Fibroblast of peridontal ligament (primary cell): ENCODE measurements around the gene STARD10.
A peak's percentile ranks its signal among the peaks of the same experiment; 100 is the strongest.

Source experiments
- DNase-seq: peaks from one replicate; pipeline ENCODE4 v3.0.0-alpha.2; 2010; ENCODE audit errors: extremely low read depth

The STARD10 gene

GRCh38 chr11:72725724-72726028 lies 68.2 kb downstream of the STARD10 start:
- no peak for DNase-seq

GRCh38 chr11:72724851-72725723 lies 68.8 kb downstream of the STARD10 start:
- peak; percentile 88 for DNase-seq

- no peak for DNase-seq
Observed at GRCh38 chr11:72724021-72724551, 69.8 kb downstream of the STARD10 start.

GRCh38 chr11:72723508-72723907 lies 70.3 kb downstream of the STARD10 start:
- no peak for DNase-seq

- DNase-seq: peak; percentile 85
Observed at GRCh38 chr11:72722050-72722748, 71.6 kb downstream of the STARD10 start.

- no peak for DNase-seq
Observed at GRCh38 chr11:72721689-72722049, 72.2 kb downstream of the STARD10 start.

GRCh38 chr11:72721276-72721675 lies 72.6 kb downstream of the STARD10 start:
- DNase-seq: no peak

- DNase-seq: no peak
Observed at GRCh38 chr11:72720784-72721183, 73.1 kb downstream of the STARD10 start.

GRCh38 chr11:72720047-72720446 lies 73.8 kb downstream of the STARD10 start:
- no peak for DNase-seq

- no peak for DNase-seq
Observed at GRCh38 chr11:72719551-72719950, 74.3 kb downstream of the STARD10 start.

- DNase-seq: no peak
Observed at GRCh38 chr11:72719144-72719543, 74.7 kb downstream of the STARD10 start.

GRCh38 chr11:72718101-72718501 lies 75.7 kb downstream of the STARD10 start:
- DNase-seq: no peak

- DNase-seq: no peak
Observed at GRCh38 chr11:72716788-72717435, 76.9 kb downstream of the STARD10 start.

GRCh38 chr11:72716290-72716689 lies 77.6 kb downstream of the STARD10 start:
- DNase-seq: no peak

GRCh38 chr11:72712841-72713240 lies 81.0 kb downstream of the STARD10 start:
- DNase-seq: no peak

GRCh38 chr11:72712168-72712751 lies 81.6 kb downstream of the STARD10 start:
- DNase-seq: peak; percentile 24

- DNase-seq: no peak
Observed at GRCh38 chr11:72711141-72711540, 82.7 kb downstream of the STARD10 start.

GRCh38 chr11:72710278-72710677 lies 83.6 kb downstream of the STARD10 start:
- DNase-seq: no peak

- DNase-seq: no peak
Observed at GRCh38 chr11:72709478-72710238, 84.2 kb downstream of the STARD10 start.

GRCh38 chr11:72707032-72707431 lies 86.8 kb downstream of the STARD10 start:
- no peak for DNase-seq

- no peak for DNase-seq
Observed at GRCh38 chr11:72706579-72706978, 87.3 kb downstream of the STARD10 start.
